GM10266 (cell line): ENCODE measurements around the gene E2F7.

Source experiments
- DNase-seq: peaks from one replicate; pipeline ENCODE4 v3.0.0; 2012; ENCODE audit errors: extremely low spot score
- TF ChIP-seq, protein P1 (sequence below): IDR thresholded peaks from 2 replicates; pipeline ENCODE4 v1.5.1; 2012; ENCODE audit warnings: mild to moderate bottlenecking, low read depth; ENCODE audit not compliant: control insufficient read depth, insufficient read depth; ENCODE audit errors: missing control alignments

Gene E2F7, protein sequence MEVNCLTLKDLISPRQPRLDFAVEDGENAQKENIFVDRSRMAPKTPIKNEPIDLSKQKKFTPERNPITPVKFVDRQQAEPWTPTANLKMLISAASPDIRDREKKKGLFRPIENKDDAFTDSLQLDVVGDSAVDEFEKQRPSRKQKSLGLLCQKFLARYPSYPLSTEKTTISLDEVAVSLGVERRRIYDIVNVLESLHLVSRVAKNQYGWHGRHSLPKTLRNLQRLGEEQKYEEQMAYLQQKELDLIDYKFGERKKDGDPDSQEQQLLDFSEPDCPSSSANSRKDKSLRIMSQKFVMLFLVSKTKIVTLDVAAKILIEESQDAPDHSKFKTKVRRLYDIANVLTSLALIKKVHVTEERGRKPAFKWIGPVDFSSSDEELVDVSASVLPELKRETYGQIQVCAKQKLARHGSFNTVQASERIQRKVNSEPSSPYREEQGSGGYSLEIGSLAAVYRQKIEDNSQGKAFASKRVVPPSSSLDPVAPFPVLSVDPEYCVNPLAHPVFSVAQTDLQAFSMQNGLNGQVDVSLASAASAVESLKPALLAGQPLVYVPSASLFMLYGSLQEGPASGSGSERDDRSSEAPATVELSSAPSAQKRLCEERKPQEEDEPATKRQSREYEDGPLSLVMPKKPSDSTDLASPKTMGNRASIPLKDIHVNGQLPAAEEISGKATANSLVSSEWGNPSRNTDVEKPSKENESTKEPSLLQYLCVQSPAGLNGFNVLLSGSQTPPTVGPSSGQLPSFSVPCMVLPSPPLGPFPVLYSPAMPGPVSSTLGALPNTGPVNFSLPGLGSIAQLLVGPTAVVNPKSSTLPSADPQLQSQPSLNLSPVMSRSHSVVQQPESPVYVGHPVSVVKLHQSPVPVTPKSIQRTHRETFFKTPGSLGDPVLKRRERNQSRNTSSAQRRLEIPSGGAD

DNA sequence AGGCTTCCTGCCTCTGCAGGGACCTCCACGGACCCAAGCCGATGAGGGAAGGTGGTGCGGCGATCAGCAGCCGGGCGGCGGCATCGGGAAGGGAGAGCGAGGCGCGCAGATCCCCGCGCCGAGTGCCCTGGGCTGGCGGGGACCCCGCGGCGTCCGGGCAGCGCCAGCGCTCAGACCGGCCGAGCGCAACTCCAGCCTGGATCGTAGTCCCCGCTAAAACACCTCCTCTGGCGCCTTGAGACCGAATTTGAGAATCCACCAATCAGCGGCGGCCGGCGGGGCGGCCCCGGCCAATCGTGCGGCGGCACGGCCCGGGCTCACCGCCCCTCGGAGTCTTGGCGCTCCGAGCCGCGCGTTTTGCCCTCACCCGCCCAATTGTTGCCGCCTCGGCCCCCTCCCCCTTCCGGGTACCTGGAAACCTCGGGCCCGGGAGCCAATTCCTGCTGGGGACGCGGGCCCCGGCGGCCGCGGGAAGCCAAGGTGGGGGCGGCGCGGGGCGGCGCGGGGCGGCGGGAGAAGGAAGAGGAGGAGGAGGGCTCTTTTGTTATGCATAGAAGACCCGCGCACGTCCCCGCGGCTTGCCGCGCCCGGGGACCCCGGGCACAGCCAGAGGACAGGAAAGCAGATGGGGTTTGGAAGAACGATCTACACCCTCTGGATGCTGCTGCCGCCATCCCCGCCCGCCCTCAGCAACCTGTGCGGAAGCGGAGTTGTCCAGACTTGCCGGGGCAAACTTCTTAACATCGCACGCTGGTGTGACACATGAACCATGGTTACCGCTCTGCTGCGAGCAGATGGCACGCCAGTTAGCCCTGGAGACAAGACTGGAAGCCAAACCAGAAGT lies at the start of gene E2F7:
Gene E2F7 (minus strand): TSS at position 209 of the 844 bp plus-strand sequence. CDS start 934 bp downstream, outside the sequence.
- TF ChIP-seq, protein P1, sequence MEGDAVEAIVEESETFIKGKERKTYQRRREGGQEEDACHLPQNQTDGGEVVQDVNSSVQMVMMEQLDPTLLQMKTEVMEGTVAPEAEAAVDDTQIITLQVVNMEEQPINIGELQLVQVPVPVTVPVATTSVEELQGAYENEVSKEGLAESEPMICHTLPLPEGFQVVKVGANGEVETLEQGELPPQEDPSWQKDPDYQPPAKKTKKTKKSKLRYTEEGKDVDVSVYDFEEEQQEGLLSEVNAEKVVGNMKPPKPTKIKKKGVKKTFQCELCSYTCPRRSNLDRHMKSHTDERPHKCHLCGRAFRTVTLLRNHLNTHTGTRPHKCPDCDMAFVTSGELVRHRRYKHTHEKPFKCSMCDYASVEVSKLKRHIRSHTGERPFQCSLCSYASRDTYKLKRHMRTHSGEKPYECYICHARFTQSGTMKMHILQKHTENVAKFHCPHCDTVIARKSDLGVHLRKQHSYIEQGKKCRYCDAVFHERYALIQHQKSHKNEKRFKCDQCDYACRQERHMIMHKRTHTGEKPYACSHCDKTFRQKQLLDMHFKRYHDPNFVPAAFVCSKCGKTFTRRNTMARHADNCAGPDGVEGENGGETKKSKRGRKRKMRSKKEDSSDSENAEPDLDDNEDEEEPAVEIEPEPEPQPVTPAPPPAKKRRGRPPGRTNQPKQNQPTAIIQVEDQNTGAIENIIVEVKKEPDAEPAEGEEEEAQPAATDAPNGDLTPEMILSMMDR = no peak
- DNase-seq = peak; percentile 97

DNA sequence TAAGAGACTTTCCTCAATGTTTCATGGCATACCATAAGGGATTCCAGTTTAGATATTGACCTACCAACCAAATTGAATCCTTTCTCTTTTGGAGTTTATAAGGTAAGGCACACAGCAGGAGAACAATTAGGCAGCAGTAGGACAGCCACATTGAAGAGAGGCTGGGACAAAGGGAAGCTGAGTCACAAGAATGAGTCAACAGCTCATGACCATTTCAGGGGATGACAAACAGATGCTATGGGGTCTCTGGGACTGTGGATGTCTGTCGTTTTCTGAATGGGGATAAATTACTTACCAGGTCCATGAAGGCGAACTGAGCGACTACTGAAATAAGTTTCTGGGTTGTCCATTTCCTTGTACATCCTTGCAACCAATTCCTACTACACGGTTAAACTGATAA lies 48.6 kb upstream of the E2F7 start:
- TF ChIP-seq, protein P1 = no peak
- DNase-seq = no peak

DNA sequence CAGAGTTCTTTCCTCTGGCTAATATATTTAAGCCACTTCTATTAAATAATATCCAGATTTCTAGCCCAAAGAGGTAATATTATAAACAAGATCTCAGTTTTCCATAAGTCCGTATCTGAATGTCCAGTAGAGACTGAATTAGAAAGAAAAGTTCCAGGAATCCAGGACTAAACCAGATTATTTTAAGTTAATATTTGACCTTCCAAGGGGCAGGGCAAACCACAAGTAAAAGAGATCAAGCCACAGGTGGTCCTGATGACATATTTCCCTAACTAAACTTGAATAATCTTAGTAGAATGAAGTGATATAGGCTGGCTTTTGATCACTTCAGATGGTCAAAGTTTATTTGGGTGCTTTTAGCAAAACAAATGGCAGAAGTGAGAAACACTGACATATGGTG lies 43.3 kb upstream of the E2F7 start:
- TF ChIP-seq, protein P1 = no peak
- DNase-seq = no peak

DNA sequence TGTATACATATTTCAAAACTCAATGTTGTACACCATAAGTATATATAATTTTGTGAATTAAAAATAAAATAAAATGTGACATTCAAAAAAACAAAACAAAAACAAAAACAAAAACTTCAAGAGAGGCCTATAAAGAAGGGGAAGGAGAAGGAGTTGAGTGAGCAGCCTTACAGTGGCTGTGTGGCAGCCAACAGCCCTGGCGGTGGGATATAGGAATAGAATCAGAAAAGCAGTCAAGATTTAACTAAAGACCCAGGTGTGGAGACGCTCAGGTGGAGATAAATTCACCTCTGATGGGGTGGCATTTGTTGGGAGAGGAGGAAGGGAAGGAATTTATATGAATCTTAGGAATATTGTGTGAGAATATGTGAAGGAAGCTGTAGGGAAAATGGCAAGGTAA lies 41.8 kb upstream of the E2F7 start:
- TF ChIP-seq, protein P1 = no peak
- DNase-seq = no peak

DNA sequence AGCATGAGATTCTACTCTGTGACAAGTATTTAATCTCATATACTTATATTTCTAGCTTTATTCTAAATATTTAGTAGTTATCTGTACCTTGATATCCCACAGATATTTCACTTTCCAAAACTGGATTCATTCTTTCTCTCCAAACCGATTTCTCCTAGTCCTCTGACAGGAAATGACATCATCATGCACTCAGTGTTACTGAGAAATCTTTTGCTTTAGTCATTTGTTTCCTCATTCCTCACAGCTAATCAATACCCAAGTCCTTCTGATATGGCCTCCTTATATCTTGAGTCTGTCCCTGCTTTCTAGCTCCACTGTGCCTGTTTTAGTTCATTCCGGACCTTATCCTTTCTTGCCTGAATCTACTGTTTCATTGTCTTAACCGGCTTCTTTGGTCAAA lies 39.4 kb upstream of the E2F7 start:
- TF ChIP-seq, protein P1 = no peak
- DNase-seq = no peak

DNA sequence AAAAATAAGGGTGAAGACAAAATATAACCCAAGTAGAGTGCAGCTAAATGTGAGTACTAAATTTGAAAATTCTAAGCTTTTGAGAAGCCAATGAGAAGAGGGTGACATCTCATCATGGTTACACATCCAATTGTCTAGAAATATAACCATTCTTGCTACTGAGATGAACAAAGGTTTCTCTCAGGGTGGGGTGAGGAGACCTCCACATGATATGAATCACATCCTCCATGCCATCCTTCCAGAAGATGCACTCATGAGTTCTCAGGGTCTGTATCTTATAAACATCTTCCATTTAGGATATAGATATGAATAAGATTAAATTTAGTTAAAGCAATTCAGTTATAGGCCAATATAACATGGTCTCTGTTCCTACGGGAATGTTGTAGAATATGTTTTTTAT lies 38.9 kb upstream of the E2F7 start:
- TF ChIP-seq, protein P1 = no peak
- no peak for DNase-seq
